HEK293 (cell line): ENCODE results near the gene MEIKIN.

Experiments used
- CTCF ChIP-seq: fragments of 450-650 bp; formaldehyde crosslinking; IDR thresholded peaks from 2 replicates; pipeline ENCODE4 v1.5.1; 2016; ENCODE audit warnings: missing biosample characterization, missing genetic modification characterization
- GLI4 ChIP-seq: fragments of 450-650 bp; formaldehyde crosslinking; IDR thresholded peaks from 2 replicates; pipeline ENCODE4 v1.5.1; 2016; ENCODE audit warnings: missing biosample characterization, missing genetic modification characterization
- MEIS1 ChIP-seq: sonication (generic); formaldehyde crosslinking; IDR thresholded peaks from 2 replicates; pipeline ENCODE4 v1.8.1; 2022; ENCODE audit warnings: missing genetic modification reagents, mild to moderate bottlenecking, borderline replicate concordance
- PATZ1 ChIP-seq: fragments of 450-650 bp; formaldehyde crosslinking; IDR thresholded peaks from 2 replicates; pipeline ENCODE4 v1.5.1; 2016; ENCODE audit warnings: missing biosample characterization, missing genetic modification characterization
- REST ChIP-seq: fragments of 450-650 bp; formaldehyde crosslinking; IDR thresholded peaks from 2 replicates; pipeline ENCODE4 v1.5.1; 2016; ENCODE audit warnings: missing biosample characterization, missing genetic modification characterization
- SETDB1 ChIP-seq: IDR thresholded peaks from one replicate; pipeline ENCODE4 v1.6.1; 2017; ENCODE audit warnings: mild to moderate bottlenecking, low read length, moderate library complexity, mixed read lengths; ENCODE audit not compliant: insufficient read length
- SP2 ChIP-seq: fragments of 450-650 bp; formaldehyde crosslinking; IDR thresholded peaks from 2 replicates; pipeline ENCODE4 v1.5.1; 2016; ENCODE audit warnings: missing biosample characterization, missing genetic modification characterization
- ZBTB10 ChIP-seq: fragments of 450-650 bp; formaldehyde crosslinking; IDR thresholded peaks from 2 replicates; pipeline ENCODE4 v1.5.1; 2016; ENCODE audit warnings: missing biosample characterization, missing genetic modification characterization
- ZBTB11 ChIP-seq: fragments of 450-650 bp; formaldehyde crosslinking; conservative IDR thresholded peaks from 2 replicates; pipeline ENCODE4 v1.5.1; 2016; ENCODE audit warnings: low read depth, missing biosample characterization, missing genetic modification characterization
- ZNF138 ChIP-seq: fragments of 450-650 bp; formaldehyde crosslinking; IDR thresholded peaks from 2 replicates; pipeline ENCODE4 v1.5.1; 2016; ENCODE audit warnings: missing biosample characterization, missing genetic modification characterization, borderline replicate concordance
- ZNF24 ChIP-seq: fragments of 450-650 bp; formaldehyde crosslinking; IDR thresholded peaks from 2 replicates; pipeline ENCODE4 v1.5.1; 2016; ENCODE audit warnings: missing biosample characterization, missing genetic modification characterization
- ZNF280C ChIP-seq: fragments of 450-650 bp; formaldehyde crosslinking; IDR thresholded peaks from 2 replicates; pipeline ENCODE4 v1.5.1; 2016; ENCODE audit warnings: missing biosample characterization, missing genetic modification characterization
- ZNF416 ChIP-seq: fragments of 450-650 bp; formaldehyde crosslinking; IDR thresholded peaks from 2 replicates; pipeline ENCODE4 v1.5.1; 2016; ENCODE audit warnings: missing biosample characterization, missing genetic modification characterization
- ZNF488 ChIP-seq: fragments of 450-650 bp; formaldehyde crosslinking; IDR thresholded peaks from 2 replicates; pipeline ENCODE4 v1.5.1; 2016; ENCODE audit warnings: missing biosample characterization, missing genetic modification characterization

GRCh38 chr5:131767891-131768290 lies 177.6 kb downstream of the MEIKIN start:
- TF ChIP-seq ZNF416 (tag by site-specific recombination) (no peak), CTCF (tag by site-specific recombination) (no peak), ZBTB10 (tag by site-specific recombination) (no peak), SP2 (tag by site-specific recombination) (no peak), ZNF24 (no peak), MEIS1 (CRISPR knock-in tag) (no peak), PATZ1 (tag by site-specific recombination) (no peak), ZNF280C (tag by site-specific recombination) (no peak), ZNF488 (tag by site-specific recombination) (no peak), REST (tag by site-specific recombination) (no peak), GLI4 (no peak), ZNF138 (no peak), SETDB1 (peak; percentile 15), ZBTB11 (no peak)
